ENCODE measurements around the gene STPG2. TPM values are rescaled to one million over a fixed set of nuclear protein-coding genes. Genes with fewer than 3 reads are reported as not detected.
"Not testable (repeated sequence)": the region's sequence is repeated elsewhere in the genome, so short reads cannot be mapped to it uniquely, and the experiment has no call there.

STPG2 gene
- total RNA-seq, 2 experiments from 2014 or later: not detected

DNA sequence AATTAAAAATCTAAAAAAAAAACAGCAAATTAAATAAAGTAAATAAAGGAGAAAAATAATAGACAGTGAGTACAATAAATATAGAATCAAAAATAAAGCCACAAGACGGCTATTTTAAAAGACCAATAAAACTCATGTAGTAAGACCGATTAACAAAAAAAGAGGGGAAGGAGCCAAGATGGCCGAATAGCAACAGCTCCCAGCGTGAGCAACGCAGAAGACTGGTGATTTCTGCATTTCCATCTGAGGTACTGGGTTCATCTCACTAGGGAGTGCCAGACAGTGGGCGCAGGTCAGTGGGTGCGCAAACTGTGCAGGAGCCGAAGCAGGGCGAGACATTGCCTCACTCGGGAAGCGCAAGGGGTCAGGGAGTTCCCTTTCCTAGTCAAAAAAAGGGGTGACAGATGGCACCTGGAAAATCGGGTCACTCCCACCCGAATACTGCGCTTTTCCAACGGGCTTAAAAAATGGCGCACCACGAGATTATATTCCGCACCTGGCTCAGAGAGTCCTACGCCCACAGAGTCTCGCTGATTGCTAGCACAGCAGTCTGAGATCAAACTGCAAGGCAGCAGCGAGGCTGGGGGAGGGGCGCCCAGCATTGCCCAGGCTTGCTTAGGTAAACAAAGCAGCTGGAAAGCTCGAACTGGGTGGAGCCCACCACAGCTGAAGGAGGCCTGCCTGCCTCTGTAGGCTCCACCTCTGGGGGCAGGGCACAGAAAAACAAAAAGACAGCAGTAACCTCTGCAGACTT, 239.7 kb downstream of the STPG2 start:
- H3K36me3 Mint-ChIP-seq (ENCODE audit: low read depth); H3K9me3 Mint-ChIP-seq; DNase-seq; H3K4me1 Mint-ChIP-seq; H3K27me3 Mint-ChIP-seq; CTCF ChIA-PET; POLR2A ChIA-PET; H3K27ac Mint-ChIP-seq; H3K4me3 Mint-ChIP-seq: not testable (repeated sequence)

DNA sequence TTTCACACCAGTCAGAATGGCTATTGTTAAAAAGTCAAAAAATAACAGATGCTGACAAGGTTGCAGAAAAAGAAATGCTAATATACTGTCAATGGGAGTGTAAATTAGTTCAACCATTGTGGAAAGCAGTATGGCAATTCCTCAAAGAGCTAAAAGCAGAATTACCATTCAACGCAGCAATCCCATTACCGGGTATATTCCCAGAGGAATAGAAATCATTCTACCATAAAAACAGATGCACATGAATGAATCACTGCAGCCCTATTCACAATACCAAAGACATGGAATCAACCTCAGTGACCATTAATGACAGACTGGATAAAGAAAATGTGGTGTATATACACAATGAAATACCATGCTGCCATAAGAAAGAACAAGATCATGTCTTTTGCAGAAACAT, 243.0 kb downstream of the STPG2 start:
- CTCF ChIA-PET: no interaction called here
- Mint-ChIP-seq H3K27ac (no peak overlapping the region), H3K27me3 (no peaks in the 10 kb centered on the region)

DNA sequence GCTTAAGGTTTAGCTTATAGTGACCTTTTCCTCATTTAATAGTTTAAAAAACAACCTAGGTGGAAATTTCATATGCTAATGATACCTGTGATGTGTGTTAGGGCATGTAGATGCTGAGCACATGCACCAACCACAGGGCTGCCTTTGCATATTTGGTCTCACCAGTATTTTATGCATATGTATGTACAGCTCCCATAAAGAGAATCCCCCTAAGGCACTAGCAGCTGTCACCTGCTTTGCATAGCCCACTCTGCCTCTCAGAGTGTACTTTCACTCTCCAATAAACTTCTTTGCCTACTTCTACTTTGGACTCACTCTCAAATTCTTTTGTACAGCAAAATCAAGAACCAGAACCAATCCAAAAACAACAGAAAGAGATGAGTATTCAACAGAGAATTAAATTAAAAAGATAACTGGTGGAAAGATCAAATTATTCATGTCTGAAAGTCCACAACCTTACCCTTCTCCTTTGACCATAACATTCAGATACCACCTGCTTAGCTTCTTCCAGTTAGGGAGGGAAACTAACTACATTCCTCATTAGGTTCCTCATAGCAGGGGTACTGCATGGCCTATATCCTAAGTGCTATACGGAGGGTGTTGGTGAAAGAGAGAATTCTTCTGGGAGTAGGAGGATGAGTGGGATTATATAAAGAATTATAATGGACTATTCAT, 250.5 kb downstream of the STPG2 start:
- no peaks in the 10 kb centered on the region for H3K9me3 Mint-ChIP-seq
- H3K4me3 Mint-ChIP-seq: no peak overlapping the region
- CTCF ChIA-PET: no interaction called here
- POLR2A ChIA-PET: no interaction called here
- no peak for DNase-seq
- no peaks in the 10 kb centered on the region for H3K4me1 Mint-ChIP-seq
- H3K27ac Mint-ChIP-seq: no peak overlapping the region
- no peaks in the 10 kb centered on the region for H3K27me3 Mint-ChIP-seq
- H3K36me3 Mint-ChIP-seq (ENCODE audit: low read depth): no peaks in the 10 kb centered on the region

More for the DNA sequence above, 243.0 kb downstream of the STPG2 start:
- Mint-ChIP-seq H3K9me3 (peaks cover 2% of the 10 kb centered on the region), H3K4me1 (no peaks in the 10 kb centered on the region), H3K36me3 (ENCODE audit: low read depth) (no peaks in the 10 kb centered on the region), H3K4me3 (no peak overlapping the region)
- DNase-seq: no peak
- POLR2A ChIA-PET: no interaction called here

DNA sequence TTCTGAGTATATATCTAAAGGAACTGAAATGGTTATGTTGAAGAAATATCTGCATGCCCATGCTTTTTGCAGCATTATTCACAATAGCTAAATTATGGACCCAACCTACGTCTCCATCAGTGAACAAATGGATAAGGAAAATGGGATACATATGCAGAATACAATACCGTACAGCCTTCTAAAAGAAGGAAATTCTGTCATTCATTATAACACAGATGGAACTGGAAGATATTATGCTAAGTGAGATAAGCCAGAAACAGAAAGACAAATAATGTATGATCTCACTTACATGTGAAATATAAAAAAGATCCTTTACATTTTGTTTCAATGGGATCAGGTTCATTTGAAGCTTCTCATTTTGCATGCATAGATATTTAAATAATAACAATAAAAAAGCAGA, 263.3 kb downstream of the STPG2 start:
- ChIA-PET POLR2A (no interaction called here), CTCF (no interaction called here)
- H3K36me3 Mint-ChIP-seq (ENCODE audit: low read depth): no peaks in the 10 kb centered on the region
- no peaks in the 10 kb centered on the region for H3K27me3 Mint-ChIP-seq
- H3K4me1 Mint-ChIP-seq: no peaks in the 10 kb centered on the region
- H3K9me3 Mint-ChIP-seq: peaks cover 4% of the 10 kb centered on the region
- H3K4me3 Mint-ChIP-seq: no peak overlapping the region
- no peak for DNase-seq
- no peak overlapping the region for H3K27ac Mint-ChIP-seq

DNA sequence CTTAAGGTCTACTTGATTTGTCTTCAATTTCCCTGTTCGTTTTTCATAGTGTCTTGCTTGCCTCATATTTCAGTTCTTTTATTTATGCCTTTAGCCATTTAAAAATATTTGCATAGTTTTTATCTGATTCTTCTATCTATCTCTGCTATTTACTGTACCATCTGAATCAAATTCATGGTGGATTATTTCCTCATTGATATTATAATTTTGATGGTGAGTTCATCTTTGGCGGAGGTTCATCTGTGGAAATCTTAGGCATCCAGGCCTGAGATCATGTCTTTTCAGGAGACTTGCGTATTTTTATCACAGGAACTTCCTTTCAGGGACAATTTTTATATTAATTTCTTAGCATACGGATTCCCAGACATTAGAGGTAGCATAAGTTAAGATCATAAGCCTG, 275.2 kb downstream of the STPG2 start:
- Mint-ChIP-seq H3K27me3 (no peaks in the 10 kb centered on the region), H3K36me3 (ENCODE audit: low read depth) (no peaks in the 10 kb centered on the region), H3K9me3 (peaks cover 3% of the 10 kb centered on the region), H3K4me3 (no peak overlapping the region), H3K4me1 (no peaks in the 10 kb centered on the region), H3K27ac (no peak overlapping the region)
- ChIA-PET POLR2A (no interaction called here), CTCF (no interaction called here)
- no peak for DNase-seq

DNA sequence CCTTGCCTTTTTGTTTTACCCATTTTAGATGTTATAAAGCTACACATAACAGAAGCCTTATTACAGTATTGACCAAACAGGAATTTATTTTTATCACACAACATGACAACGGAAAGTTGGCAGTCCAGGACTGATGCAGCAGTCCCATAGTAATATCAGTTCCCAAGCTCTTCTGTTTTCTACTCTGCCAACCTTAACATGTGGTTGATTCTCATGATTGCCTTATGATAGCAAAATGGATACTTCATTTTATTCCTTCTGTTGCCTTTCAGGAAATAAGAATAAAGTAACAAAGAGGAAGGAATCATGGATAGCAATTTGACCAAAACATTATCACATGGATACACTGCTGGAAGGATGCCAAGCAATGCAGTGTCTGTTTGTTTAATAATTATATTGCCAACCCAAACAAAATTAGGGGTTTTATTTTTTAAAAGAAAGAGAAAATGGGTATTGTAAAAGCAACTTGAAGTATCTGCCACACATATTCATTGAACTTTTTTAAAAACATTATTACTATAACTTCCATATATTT, 275.7 kb downstream of the STPG2 start:
- ChIA-PET POLR2A (no interaction called here), CTCF (no interaction called here)
- H3K4me3 Mint-ChIP-seq: no peak overlapping the region
- no peaks in the 10 kb centered on the region for H3K36me3 Mint-ChIP-seq (ENCODE audit: low read depth)
- no peaks in the 10 kb centered on the region for H3K27me3 Mint-ChIP-seq
- no peak for DNase-seq
- H3K4me1 Mint-ChIP-seq: no peaks in the 10 kb centered on the region
- peaks cover 3% of the 10 kb centered on the region for H3K9me3 Mint-ChIP-seq
- H3K27ac Mint-ChIP-seq: no peak overlapping the region

DNA sequence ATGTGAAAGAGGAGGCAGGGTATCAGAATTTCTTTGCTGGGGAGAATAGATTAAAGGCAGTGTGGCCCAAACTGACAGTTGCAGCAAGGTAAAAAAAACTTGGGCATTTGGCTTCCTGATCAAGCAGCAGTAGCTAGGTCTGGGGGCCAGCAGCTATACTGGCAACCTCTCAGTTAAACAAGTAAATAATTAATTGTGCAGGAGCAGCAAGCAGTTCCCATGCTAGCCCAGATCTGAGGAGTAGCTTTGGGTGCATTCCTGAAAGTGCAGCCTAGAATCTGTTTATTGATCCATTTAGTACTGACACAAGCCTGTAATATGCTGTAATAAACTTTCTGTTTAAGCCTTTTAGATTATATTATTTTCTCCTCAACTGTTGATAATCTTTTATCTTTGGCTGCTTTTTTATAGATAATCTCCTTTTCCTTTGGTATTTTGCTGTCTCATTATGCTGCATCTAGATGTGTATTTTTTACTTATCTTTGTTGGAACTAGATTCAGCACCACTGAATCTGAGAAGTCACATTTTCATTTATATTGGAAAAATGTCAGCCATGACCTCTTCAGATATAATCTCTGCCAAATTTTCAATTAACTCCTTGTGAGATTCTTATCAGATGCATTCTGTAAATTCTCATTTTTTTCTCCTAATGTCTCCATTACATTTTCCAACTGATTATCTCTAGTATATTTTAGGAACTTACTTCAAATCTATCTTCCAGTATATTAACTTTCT, 276.3 kb downstream of the STPG2 start:
- H3K27me3 Mint-ChIP-seq: no peaks in the 10 kb centered on the region
- no peaks in the 10 kb centered on the region for H3K4me1 Mint-ChIP-seq
- no peak overlapping the region for H3K27ac Mint-ChIP-seq
- no peak overlapping the region for H3K4me3 Mint-ChIP-seq
- ChIA-PET CTCF (no interaction called here), POLR2A (no interaction called here)
- peaks cover 10% of the 10 kb centered on the region for H3K9me3 Mint-ChIP-seq
- no peaks in the 10 kb centered on the region for H3K36me3 Mint-ChIP-seq (ENCODE audit: low read depth)
- no peak for DNase-seq

DNA sequence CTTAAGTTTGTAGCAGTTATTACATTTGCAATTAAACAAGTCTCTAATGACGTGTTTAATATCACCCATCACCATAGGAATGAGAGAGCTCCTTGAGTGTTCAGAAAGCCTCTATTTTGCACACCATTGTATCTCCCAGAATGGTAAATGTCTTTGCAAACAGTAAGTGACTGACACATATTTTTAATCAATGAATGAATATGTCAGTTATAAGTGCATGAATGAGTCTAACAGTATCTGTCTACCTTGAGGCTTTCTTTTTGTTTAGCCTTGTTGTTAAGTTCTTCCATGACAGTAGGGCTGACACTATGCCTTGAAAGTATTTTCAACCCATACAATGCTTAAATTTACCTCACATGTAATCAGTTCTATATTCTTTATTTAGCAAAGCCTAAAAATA, 292.2 kb downstream of the STPG2 start:
- ChIA-PET CTCF (no interaction called here), POLR2A (no interaction called here)
- Mint-ChIP-seq H3K36me3 (ENCODE audit: low read depth) (no peaks in the 10 kb centered on the region), H3K27me3 (no peaks in the 10 kb centered on the region), H3K4me1 (no peaks in the 10 kb centered on the region), H3K27ac (no peak overlapping the region), H3K4me3 (no peak overlapping the region), H3K9me3 (peaks cover 4% of the 10 kb centered on the region)
- DNase-seq: no peak

DNA sequence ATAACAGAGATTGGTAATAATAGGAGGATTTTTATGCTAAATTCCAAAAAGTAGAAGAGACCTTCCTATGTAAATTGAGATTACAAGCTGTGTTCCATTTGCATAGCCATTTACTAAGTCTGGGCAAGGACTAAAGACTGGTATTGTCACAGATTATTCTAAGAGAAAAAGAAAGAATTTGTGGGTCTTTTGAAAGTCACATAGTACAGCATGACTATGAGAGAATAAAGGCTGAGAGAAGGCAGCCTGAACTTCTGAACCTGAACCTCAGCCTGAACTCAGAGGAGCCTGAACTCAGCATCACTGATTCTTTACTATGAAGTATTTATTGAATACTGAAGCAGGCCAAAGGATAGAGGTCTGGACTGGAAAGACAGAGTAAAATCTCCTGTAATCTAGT, 297.5 kb downstream of the STPG2 start:
- H3K4me1 Mint-ChIP-seq: no peaks in the 10 kb centered on the region
- H3K4me3 Mint-ChIP-seq: no peak overlapping the region
- DNase-seq: no peak
- H3K36me3 Mint-ChIP-seq (ENCODE audit: low read depth): no peaks in the 10 kb centered on the region
- H3K27me3 Mint-ChIP-seq: no peaks in the 10 kb centered on the region
- no peaks in the 10 kb centered on the region for H3K9me3 Mint-ChIP-seq
- no peak overlapping the region for H3K27ac Mint-ChIP-seq
- ChIA-PET CTCF (no interaction called here), POLR2A (no interaction called here)

DNA sequence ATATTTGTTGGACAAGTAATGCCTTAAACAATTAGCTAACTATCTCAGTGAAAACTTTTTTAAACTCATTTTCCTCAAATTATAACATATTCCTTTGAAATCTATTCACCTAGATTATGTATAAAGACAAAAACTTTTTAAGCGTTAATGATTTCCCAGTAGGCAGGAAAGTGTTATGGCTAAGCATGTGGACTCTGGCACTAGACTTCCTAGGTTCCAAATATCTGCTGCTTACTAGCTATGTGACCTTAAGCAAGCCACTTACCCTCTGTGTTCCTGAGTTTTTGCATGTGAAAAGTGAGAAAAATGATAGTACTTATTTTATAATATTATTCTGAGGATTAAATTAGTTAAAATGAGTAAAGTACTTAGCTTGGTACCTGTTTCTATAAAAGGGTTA, 301.8 kb downstream of the STPG2 start:
- Mint-ChIP-seq H3K27ac (no peak overlapping the region), H3K9me3 (no peaks in the 10 kb centered on the region), H3K27me3 (no peaks in the 10 kb centered on the region), H3K4me3 (no peak overlapping the region), H3K36me3 (ENCODE audit: low read depth) (no peaks in the 10 kb centered on the region), H3K4me1 (no peaks in the 10 kb centered on the region)
- no peak for DNase-seq
- POLR2A ChIA-PET: no interaction called here
- CTCF ChIA-PET: no interaction called here

DNA sequence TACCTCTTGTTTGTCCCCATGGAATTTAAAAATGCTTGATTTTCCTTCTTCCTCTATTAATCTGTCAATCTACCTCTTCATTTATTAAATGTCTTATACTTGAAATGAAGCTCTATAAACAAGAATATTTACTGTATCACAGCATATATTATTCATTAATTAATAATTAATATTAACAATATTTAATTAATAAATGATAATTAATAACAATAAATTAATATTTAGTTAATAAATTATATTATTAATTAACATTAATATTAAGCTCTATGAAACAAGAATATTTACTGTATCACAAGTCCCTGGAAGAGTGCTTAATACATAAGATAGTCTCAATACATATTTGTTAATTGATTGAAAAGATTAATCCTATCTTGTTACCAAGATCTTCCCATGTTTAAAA, 306.6 kb downstream of the STPG2 start:
- no peaks in the 10 kb centered on the region for H3K36me3 Mint-ChIP-seq (ENCODE audit: low read depth)
- no peaks in the 10 kb centered on the region for H3K4me1 Mint-ChIP-seq
- H3K9me3 Mint-ChIP-seq: peaks cover 3% of the 10 kb centered on the region
- no peak for DNase-seq
- no peaks in the 10 kb centered on the region for H3K27me3 Mint-ChIP-seq
- no peak overlapping the region for H3K4me3 Mint-ChIP-seq
- CTCF ChIA-PET: no interaction called here
- POLR2A ChIA-PET: no interaction called here
- H3K27ac Mint-ChIP-seq: no peak overlapping the region

DNA sequence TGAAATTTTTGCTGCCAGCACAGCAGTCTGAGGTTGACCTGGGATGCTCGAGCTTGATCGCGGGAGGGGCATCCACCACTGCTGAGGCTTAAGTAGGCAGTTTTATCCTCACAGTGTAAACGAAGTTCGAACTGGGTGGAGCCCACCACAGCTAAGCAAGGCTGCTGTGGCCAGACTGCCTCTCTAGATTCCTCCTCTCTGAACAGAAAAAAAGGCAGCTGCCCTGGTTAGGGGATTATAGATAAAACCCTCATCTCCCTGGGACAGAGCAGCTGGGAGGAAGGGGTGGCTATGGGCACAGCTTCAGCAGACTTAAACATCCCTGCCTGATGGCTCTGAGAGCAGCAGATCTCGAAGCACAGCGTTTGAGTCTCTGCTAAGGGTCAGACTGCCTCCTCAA, 314.6 kb downstream of the STPG2 start:
- ChIA-PET CTCF (no interaction called here), POLR2A (no interaction called here)
- H3K9me3 Mint-ChIP-seq: peaks cover 9% of the 10 kb centered on the region
- no peak overlapping the region for H3K4me3 Mint-ChIP-seq
- H3K27ac Mint-ChIP-seq: no peak overlapping the region
- H3K27me3 Mint-ChIP-seq: no peaks in the 10 kb centered on the region
- H3K36me3 Mint-ChIP-seq (ENCODE audit: low read depth): no peaks in the 10 kb centered on the region
- no peak for DNase-seq
- no peaks in the 10 kb centered on the region for H3K4me1 Mint-ChIP-seq

DNA sequence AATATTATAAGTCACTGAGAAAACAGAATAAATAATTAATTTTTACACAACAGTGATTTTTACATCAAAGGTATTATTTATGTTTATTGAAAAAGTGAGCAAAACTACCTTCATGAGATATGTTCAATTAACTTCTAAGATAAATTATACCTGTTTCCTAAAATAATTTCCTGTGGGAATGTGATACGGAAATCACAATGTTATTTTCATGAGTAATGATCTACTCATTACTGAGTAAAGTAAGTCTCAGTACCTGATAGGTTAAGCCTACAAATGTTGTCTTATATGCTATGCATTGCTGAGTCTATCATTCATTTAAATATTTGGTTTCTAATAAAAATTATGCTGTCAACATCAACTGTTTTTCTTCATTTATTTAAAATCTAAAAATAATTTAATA, 324.0 kb downstream of the STPG2 start:
- Mint-ChIP-seq H3K4me3 (no peak overlapping the region), H3K27me3 (no peaks in the 10 kb centered on the region), H3K27ac (no peak overlapping the region), H3K4me1 (no peaks in the 10 kb centered on the region), H3K9me3 (no peaks in the 10 kb centered on the region), H3K36me3 (ENCODE audit: low read depth) (no peaks in the 10 kb centered on the region)
- ChIA-PET POLR2A (no interaction called here), CTCF (no interaction called here)
- no peak for DNase-seq

DNA sequence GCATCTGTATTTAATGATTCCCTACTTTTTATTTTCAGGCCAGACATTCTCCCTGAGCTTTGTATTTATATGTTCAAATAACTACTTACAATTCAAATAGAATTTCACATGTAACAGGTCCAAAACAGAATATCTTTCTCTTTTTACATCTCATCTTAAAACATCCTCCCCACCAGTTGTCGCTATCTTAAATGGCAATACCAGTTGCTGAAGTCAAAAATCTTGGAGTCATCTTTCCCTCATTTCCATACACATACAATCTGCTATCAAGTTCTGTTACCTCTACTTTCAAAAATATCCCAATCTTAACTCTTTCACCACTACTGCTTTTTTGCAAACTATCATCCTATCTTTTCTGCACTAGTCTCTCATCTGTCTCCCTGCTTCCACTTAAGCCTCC, 330.5 kb downstream of the STPG2 start:
- Mint-ChIP-seq H3K4me3 (no peak overlapping the region), H3K9me3 (no peaks in the 10 kb centered on the region), H3K4me1 (no peaks in the 10 kb centered on the region), H3K36me3 (ENCODE audit: low read depth) (no peaks in the 10 kb centered on the region), H3K27me3 (no peaks in the 10 kb centered on the region), H3K27ac (no peak overlapping the region)
- POLR2A ChIA-PET: no interaction called here
- CTCF ChIA-PET: no interaction called here
- no peak for DNase-seq
